NCI-H128 (cell line): ENCODE measurements around the gene NGFR.

Experiments used
- DNase-seq: peaks from one replicate; lab custom pipeline; 2025; ENCODE audit not compliant: unreplicated experiment; lab: John Stamatoyannopoulos, UW

Gene NGFR

DNA sequence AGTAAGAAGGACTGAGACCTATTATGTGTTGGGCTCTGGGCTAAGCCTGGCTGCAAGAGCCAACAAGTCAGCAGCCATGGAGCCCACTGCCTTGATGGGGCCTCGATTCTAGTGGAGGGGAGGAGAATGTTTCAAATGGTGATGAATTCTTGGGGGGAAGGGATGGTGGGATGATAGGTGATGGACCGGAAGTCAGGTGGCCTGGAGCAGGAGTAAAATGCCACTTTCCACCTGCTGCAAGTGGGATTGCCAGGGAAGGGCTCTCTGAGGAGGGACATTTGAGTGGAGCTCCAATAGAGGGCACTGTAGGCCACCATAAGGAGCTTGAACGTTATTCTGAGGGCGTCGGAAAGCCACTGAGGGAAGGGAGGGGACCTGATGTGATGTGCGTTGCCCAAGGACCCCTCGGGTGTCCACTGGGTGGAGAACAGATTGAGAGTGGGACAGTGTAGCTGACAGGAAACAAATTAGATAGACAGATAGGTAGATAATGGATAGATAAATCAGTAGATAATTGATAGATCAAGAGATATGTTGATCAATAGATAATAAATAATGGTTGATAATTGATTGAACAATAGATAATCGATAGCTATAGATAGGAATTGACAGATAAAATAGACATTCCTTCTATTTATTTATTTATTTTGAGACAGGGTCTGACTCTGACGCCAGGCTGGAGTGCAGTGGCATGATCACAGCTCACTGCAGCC lies 62.4 kb downstream of the NGFR start:
- no peak for DNase-seq
